Activated T-helper 9 cell treated with anti-CD3 and anti-CD28 coated beads, Interleukin-2, amount 50 U/mL, for 16 hours (primary cell): ENCODE results near the gene GSTA4.
"Not testable (repeated sequence)": the region's sequence is repeated elsewhere in the genome, so short reads cannot be mapped to it uniquely, and the experiment has no call there.

Experiments used
- DNase-seq: peaks from one replicate; pipeline ENCODE4 v3.0.0-alpha.2; 2020; ENCODE audit warnings: low read depth

Gene GSTA4

GRCh38 chr6:52972989-52973388 lies 22.1 kb downstream of the GSTA4 start:
- no peak for DNase-seq

- DNase-seq = no peak
Measured at GRCh38 chr6:52969359-52969758, 25.7 kb downstream of the GSTA4 start.

GRCh38 chr6:52966101-52966500 lies 29.0 kb downstream of the GSTA4 start:
- no peak for DNase-seq

GRCh38 chr6:52965380-52965779 lies 29.7 kb downstream of the GSTA4 start:
- no peak for DNase-seq

GRCh38 chr6:52964318-52964717 lies 30.8 kb downstream of the GSTA4 start:
- DNase-seq = no peak

GRCh38 chr6:52962701-52963100 lies 32.4 kb downstream of the GSTA4 start:
- DNase-seq = no peak

GRCh38 chr6:52961022-52961421 lies 34.1 kb downstream of the GSTA4 start:
- not testable (repeated sequence) for DNase-seq

- not testable (repeated sequence) for DNase-seq
Measured at GRCh38 chr6:52960211-52960610, 34.9 kb downstream of the GSTA4 start.

GRCh38 chr6:52958546-52959255 lies 36.4 kb downstream of the GSTA4 start:
- DNase-seq = no peak

- no peak for DNase-seq
Measured at GRCh38 chr6:52955871-52956270, 39.2 kb downstream of the GSTA4 start.

GRCh38 chr6:52953911-52954839 lies 40.9 kb downstream of the GSTA4 start:
- no peak for DNase-seq

GRCh38 chr6:52946306-52946705 lies 48.8 kb downstream of the GSTA4 start:
- DNase-seq = no peak

GRCh38 chr6:52942821-52943220 lies 52.3 kb downstream of the GSTA4 start:
- not testable (repeated sequence) for DNase-seq

GRCh38 chr6:52942221-52942620 lies 52.9 kb downstream of the GSTA4 start:
- no peak for DNase-seq

- DNase-seq = no peak
Measured at GRCh38 chr6:52937908-52938307, 57.2 kb downstream of the GSTA4 start.

GRCh38 chr6:52933778-52934177 lies 61.3 kb downstream of the GSTA4 start:
- DNase-seq = no peak

GRCh38 chr6:52931351-52931750 lies 63.7 kb downstream of the GSTA4 start:
- DNase-seq = no peak

- DNase-seq = no peak
Measured at GRCh38 chr6:52929321-52930164, 65.5 kb downstream of the GSTA4 start.
